Measurements from ENCODE around the gene RCOR3.

Gene RCOR3

GRCh38 chr1:211281320-211282022 is 22.3 kb downstream of the RCOR3 start:
- TF ChIP-seq CTCF (conservative IDR thresholded peaks at IDR 0.05; ENCODE audit: low read length) = no peak
- no peak for TF ChIP-seq EZH2phosphoT487 (IDR thresholded peaks at IDR 0.05; ENCODE audit: borderline replicate concordance)
- no peak overlapping the region for H3K9ac ChIP-seq (ENCODE audit: low read depth, low read length, poor library complexity, severe bottlenecking)

GRCh38 chr1:211282023-211282373 is 22.8 kb downstream of the RCOR3 start:
- peaks cover 72% of the 10 kb centered on the region for H3K36me3 ChIP-seq (ENCODE audit: insufficient read depth, low read length)
- H3F3A ChIP-seq (ENCODE audit: low read depth) = no peaks in the 10 kb centered on the region
- H4K20me1 ChIP-seq (ENCODE audit: insufficient read depth, low read length, poor library complexity, severe bottlenecking) = no peaks in the 10 kb centered on the region
- H3K27me3 ChIP-seq (ENCODE audit: insufficient read depth, low read length, poor library complexity, severe bottlenecking) = no peaks in the 10 kb centered on the region
- H3K9ac ChIP-seq (ENCODE audit: low read depth, low read length, poor library complexity, severe bottlenecking) = no peak overlapping the region
- H3K4me3 ChIP-seq (ENCODE audit: low read length, poor library complexity, severe bottlenecking) = no peak overlapping the region
- H3K4me2 ChIP-seq (ENCODE audit: low read depth, low read length, poor library complexity, severe bottlenecking) = no peak overlapping the region
- H3K79me2 ChIP-seq (ENCODE audit: insufficient read depth, low read length) = peaks cover 5% of the 10 kb centered on the region; the same call in 1 of the 2 replicates
- H3K9me3 ChIP-seq (ENCODE audit: insufficient read depth, low read depth, low read length) = no peaks in the 10 kb centered on the region
- no peak for TF ChIP-seq EZH2phosphoT487 (IDR thresholded peaks at IDR 0.05; ENCODE audit: borderline replicate concordance)
- no peak for TF ChIP-seq CTCF (conservative IDR thresholded peaks at IDR 0.05; ENCODE audit: low read length)
- H3K9me2 ChIP-seq (replicated peaks; ENCODE audit: low read depth, low read length) = no peaks in the 10 kb centered on the region
- no peak overlapping the region for H2AFZ ChIP-seq (ENCODE audit: low read length)
- H3K4me1 ChIP-seq (ENCODE audit: insufficient read depth, low read length, poor library complexity, severe bottlenecking) = no peaks in the 10 kb centered on the region

More at GRCh38 chr1:211281320-211282022, 22.3 kb downstream of the RCOR3 start:
- H3K9me3 ChIP-seq (ENCODE audit: insufficient read depth, low read depth, low read length) = no peaks in the 10 kb centered on the region
- H3K4me3 ChIP-seq (ENCODE audit: low read length, poor library complexity, severe bottlenecking) = no peak overlapping the region
- no peak overlapping the region for H3K4me2 ChIP-seq (ENCODE audit: low read depth, low read length, poor library complexity, severe bottlenecking)
- peaks cover 67% of the 10 kb centered on the region for H3K36me3 ChIP-seq (ENCODE audit: insufficient read depth, low read length)
- no peaks in the 10 kb centered on the region for H3K9me2 ChIP-seq (replicated peaks; ENCODE audit: low read depth, low read length)
- H2AFZ ChIP-seq (ENCODE audit: low read length) = no peak overlapping the region
- no peaks in the 10 kb centered on the region for H3K4me1 ChIP-seq (ENCODE audit: insufficient read depth, low read length, poor library complexity, severe bottlenecking)
- no peaks in the 10 kb centered on the region for H3K27me3 ChIP-seq (ENCODE audit: insufficient read depth, low read length, poor library complexity, severe bottlenecking)
- peaks cover 5% of the 10 kb centered on the region; the same call in 1 of the 2 replicates for H3K79me2 ChIP-seq (ENCODE audit: insufficient read depth, low read length)
- H4K20me1 ChIP-seq (ENCODE audit: insufficient read depth, low read length, poor library complexity, severe bottlenecking) = no peaks in the 10 kb centered on the region
- no peaks in the 10 kb centered on the region for H3F3A ChIP-seq (ENCODE audit: low read depth)

GRCh38 chr1:211285196-211285595 is 26.0 kb downstream of the RCOR3 start:
- Histone ChIP-seq H3K9me2 (replicated peaks; ENCODE audit: low read depth, low read length) (no peaks in the 10 kb centered on the region), H3K36me3 (ENCODE audit: insufficient read depth, low read length) (peaks cover 65% of the 10 kb centered on the region), H3K27me3 (ENCODE audit: insufficient read depth, low read length, poor library complexity, severe bottlenecking) (no peaks in the 10 kb centered on the region), H3K4me3 (ENCODE audit: low read length, poor library complexity, severe bottlenecking) (no peak overlapping the region), H3F3A (ENCODE audit: low read depth) (no peaks in the 10 kb centered on the region), H3K9ac (ENCODE audit: low read depth, low read length, poor library complexity, severe bottlenecking) (no peak overlapping the region), H3K4me2 (ENCODE audit: low read depth, low read length, poor library complexity, severe bottlenecking) (no peak overlapping the region), H3K9me3 (ENCODE audit: insufficient read depth, low read depth, low read length) (no peaks in the 10 kb centered on the region), H2AFZ (ENCODE audit: low read length) (no peak overlapping the region), H3K79me2 (ENCODE audit: insufficient read depth, low read length) (peaks cover 5% of the 10 kb centered on the region; the same call in 1 of the 2 replicates), H3K4me1 (ENCODE audit: insufficient read depth, low read length, poor library complexity, severe bottlenecking) (no peaks in the 10 kb centered on the region), H4K20me1 (ENCODE audit: insufficient read depth, low read length, poor library complexity, severe bottlenecking) (no peaks in the 10 kb centered on the region)
- no peak for TF ChIP-seq EZH2phosphoT487 (IDR thresholded peaks at IDR 0.05; ENCODE audit: borderline replicate concordance)
- TF ChIP-seq CTCF (conservative IDR thresholded peaks at IDR 0.05; ENCODE audit: low read length) = no peak
